ENCODE results near the gene PAK1. TPM values are rescaled to one million over a fixed set of nuclear protein-coding genes. Genes with fewer than 3 reads are reported as not detected.

PAK1 gene
- total and polyA plus RNA-seq, 2 experiments from 2014 or later, result 18.4 to 33.1 TPM

DNA sequence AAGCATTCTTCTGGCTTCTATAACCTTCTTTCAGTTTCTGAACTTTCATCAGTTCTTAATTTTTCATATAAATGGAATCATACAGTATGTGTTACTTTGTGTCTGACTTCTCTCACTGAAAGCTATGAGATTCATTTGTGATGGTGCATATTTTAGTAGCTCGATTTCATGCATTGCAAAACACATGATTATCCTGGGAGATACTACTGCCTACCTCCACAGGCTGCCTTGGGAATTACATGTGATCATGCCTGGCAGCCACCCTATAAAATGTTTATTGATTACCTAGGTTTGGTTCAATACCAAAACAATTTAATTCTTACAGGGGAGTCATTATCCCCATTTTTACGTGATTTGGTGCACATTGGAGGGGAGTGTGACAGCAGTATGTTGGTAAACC, 34.1 kb upstream of the PAK1 start:
- DNase-seq (ENCODE audit: low read depth in 1 of 2, low spot score in 1 of 2), result no peak

DNA sequence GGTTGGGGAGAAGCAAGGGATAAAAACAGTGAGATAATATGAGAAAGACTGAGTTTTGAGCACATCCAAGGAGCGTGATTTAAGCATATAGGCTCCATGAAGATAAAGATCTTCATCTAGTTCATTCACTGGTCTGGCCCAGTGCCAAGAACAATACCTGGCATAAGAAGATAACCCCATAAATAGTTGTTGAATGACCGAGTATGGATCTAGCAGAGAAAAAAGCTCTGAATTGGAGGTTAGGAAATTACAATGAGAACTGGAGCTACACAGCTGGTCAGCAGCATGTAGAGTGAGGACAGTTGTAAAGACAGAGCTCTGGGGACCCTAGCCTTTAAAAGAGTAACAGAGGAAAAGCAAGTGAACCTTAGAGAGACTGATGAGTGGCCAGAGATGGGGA, 33.0 kb upstream of the PAK1 start:
- no peak for DNase-seq (ENCODE audit: low read depth in 1 of 2, low spot score in 1 of 2)
- H3K36me3 ChIP-seq, result no peaks in the 10 kb centered on the region
- H3K4me1 ChIP-seq (ENCODE audit: low read depth), result peaks cover 32% of the 10 kb centered on the region
- TF ChIP-seq, protein P1, sequence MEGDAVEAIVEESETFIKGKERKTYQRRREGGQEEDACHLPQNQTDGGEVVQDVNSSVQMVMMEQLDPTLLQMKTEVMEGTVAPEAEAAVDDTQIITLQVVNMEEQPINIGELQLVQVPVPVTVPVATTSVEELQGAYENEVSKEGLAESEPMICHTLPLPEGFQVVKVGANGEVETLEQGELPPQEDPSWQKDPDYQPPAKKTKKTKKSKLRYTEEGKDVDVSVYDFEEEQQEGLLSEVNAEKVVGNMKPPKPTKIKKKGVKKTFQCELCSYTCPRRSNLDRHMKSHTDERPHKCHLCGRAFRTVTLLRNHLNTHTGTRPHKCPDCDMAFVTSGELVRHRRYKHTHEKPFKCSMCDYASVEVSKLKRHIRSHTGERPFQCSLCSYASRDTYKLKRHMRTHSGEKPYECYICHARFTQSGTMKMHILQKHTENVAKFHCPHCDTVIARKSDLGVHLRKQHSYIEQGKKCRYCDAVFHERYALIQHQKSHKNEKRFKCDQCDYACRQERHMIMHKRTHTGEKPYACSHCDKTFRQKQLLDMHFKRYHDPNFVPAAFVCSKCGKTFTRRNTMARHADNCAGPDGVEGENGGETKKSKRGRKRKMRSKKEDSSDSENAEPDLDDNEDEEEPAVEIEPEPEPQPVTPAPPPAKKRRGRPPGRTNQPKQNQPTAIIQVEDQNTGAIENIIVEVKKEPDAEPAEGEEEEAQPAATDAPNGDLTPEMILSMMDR (IDR thresholded peaks at IDR 0.05; ENCODE audit: low read depth, low read length), result no peak
- H3K4me3 ChIP-seq, result no peak overlapping the region
- no peak overlapping the region for H3K27ac ChIP-seq
- H3K9me3 ChIP-seq (ENCODE audit: low read depth), result no peaks in the 10 kb centered on the region
- no peaks in the 10 kb centered on the region for H3K27me3 ChIP-seq

More for the DNA sequence above, 34.1 kb upstream of the PAK1 start:
- H3K4me3 ChIP-seq, result no peak overlapping the region
- no peaks in the 10 kb centered on the region for H3K36me3 ChIP-seq
- H3K4me1 ChIP-seq (ENCODE audit: low read depth), result peaks cover 30% of the 10 kb centered on the region
- H3K9me3 ChIP-seq (ENCODE audit: low read depth), result no peaks in the 10 kb centered on the region
- no peaks in the 10 kb centered on the region for H3K27me3 ChIP-seq
- TF ChIP-seq, protein P1 (IDR thresholded peaks at IDR 0.05; ENCODE audit: low read depth, low read length), result no peak
- H3K27ac ChIP-seq, result no peak overlapping the region

DNA sequence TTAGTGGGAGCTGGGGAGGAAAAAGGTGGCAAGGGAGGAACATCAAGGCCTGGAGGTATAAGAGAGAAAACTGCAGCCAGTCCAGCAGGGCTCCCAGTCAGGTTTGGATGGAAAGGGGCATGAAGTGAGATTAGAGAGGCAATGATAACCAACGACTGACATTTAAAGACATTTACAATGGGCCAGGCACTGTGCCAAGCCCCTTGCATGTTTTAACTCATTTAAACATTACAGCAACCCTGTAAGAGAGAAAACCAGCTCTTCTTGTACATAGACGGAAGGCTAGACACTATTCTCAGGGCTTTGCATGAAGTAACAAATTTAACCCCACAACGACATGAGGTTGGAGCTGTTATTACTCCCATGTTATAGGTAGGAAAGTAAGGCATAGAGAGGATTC, 32.1 kb upstream of the PAK1 start:
- H3K27ac ChIP-seq, result peak overlapping the region; percentile 63
- no peaks in the 10 kb centered on the region for H3K36me3 ChIP-seq
- no peak overlapping the region for H3K4me3 ChIP-seq
- peak in 1 of 2 donors; percentile 58 for DNase-seq (ENCODE audit: low read depth in 1 of 2, low spot score in 1 of 2)
- peaks cover 32% of the 10 kb centered on the region for H3K4me1 ChIP-seq (ENCODE audit: low read depth)
- no peaks in the 10 kb centered on the region for H3K9me3 ChIP-seq (ENCODE audit: low read depth)
- TF ChIP-seq, protein P1 (IDR thresholded peaks at IDR 0.05; ENCODE audit: low read depth, low read length), result no peak
- no peaks in the 10 kb centered on the region for H3K27me3 ChIP-seq

DNA sequence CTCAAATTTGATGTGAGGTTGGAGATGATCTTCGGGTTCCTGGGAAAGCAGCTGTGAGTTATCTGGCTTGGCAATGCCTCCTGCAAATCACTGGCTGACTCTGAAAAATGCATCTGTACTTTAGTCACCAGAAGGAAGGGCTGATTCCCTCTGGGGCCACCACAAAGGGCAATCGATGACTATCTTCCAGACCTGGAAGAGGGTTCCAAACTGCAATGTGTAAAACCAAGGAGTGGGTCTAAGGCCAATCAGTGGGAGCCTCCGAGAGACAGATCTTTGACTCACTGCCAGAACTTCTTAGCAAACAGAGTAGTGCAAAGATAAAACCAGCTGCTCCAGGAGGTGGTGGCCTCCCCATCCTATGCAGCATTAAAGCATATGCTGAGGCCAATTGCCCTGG, 29.1 kb upstream of the PAK1 start:
- peaks cover 37% of the 10 kb centered on the region for H3K4me1 ChIP-seq (ENCODE audit: low read depth)
- TF ChIP-seq, protein P1 (IDR thresholded peaks at IDR 0.05; ENCODE audit: low read depth, low read length), result no peak
- H3K27ac ChIP-seq, result no peak overlapping the region
- H3K36me3 ChIP-seq, result no peaks in the 10 kb centered on the region
- no peaks in the 10 kb centered on the region for H3K27me3 ChIP-seq
- H3K9me3 ChIP-seq (ENCODE audit: low read depth), result no peaks in the 10 kb centered on the region
- H3K4me3 ChIP-seq, result no peak overlapping the region
- peak; percentile 26 to 41 for DNase-seq (ENCODE audit: low read depth in 1 of 2, low spot score in 1 of 2)

DNA sequence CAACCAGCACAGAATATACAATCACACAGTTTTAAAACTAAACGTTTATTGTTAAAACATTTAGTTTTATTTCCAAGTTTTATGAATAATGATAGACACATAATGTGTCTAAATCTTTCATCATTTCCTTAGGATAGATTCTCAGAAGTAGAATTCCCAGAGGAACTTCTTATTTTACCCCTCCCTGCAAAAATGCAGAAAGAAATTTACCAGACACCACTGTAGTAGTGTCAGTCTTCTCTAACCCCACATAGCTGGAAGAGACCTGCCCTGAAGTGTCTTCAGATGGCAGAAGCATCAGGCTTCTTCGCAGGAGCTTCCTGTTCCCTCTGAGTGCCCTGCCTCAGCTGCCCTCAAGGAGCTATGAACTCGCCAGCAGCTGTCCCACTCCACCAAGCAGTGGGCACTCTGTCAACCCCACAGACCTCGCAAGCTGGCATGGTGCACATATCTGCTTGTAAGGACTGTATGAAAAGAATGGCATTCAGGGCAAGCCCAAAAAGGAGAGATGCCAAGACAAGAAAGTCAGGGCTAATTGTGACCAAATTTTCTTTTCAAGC, 28.5 kb upstream of the PAK1 start:
- Histone ChIP-seq H3K4me3 (no peak overlapping the region), H3K9me3 (ENCODE audit: low read depth) (no peaks in the 10 kb centered on the region), H3K27me3 (no peaks in the 10 kb centered on the region), H3K36me3 (no peaks in the 10 kb centered on the region), H3K27ac (no peak overlapping the region), H3K4me1 (ENCODE audit: low read depth) (peaks cover 37% of the 10 kb centered on the region)
- DNase-seq (ENCODE audit: low read depth in 1 of 2, low spot score in 1 of 2), result no peak
- TF ChIP-seq, protein P1 (IDR thresholded peaks at IDR 0.05; ENCODE audit: low read depth, low read length), result no peak

Data from cardiac muscle cell (in vitro differentiated cells and primary cell).